Limb (tissue), 2 donors: ENCODE results near the gene COMMD10.

Experiments
- DNase-seq, 2 donors: peaks; one replicate each; pipeline ENCODE4 v3.0.0-alpha.2; 2016; ENCODE audit errors: extremely low spot score in 2 of 2

Gene COMMD10

DNA sequence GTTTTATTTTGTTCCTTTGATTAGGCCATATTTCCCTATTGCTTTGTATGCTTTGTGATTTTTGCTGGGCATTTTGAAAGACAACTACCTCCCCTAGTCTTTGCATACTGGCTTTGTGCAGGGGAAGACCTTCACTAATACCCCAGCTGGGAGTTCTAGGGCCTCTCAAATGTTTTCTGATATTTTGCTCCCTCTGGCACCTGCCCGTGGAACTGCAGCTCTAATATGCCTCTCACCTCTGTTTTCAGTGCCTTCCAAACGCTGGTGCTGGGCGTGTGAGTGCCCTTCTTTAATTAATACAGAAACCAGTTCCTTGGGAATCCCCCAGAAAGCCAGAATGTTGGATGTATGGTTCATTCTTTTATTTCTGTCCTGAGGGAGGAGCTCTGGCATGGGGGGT lies 204.5 kb downstream of the COMMD10 start:
- no peak for DNase-seq

DNA sequence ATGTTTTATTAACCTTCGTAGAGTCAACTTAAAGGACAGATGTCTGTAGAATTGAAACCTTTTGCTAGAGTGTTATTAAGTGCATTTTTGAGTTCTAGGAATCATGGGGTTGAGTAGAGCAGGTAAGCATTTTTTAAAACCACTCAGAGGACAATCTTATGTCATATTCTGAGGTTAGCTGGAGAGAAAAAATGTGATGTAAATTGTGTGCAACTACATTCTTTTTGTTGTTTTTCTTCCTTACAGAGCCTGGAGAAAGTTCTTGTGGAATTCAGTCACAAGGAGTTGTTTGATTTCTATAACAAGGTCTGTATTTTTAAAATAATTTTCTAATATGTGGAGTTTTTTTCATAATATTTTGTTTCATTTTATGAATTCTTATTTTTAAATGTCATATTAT lies 206.4 kb downstream of the COMMD10 start:
- no peak for DNase-seq

DNA sequence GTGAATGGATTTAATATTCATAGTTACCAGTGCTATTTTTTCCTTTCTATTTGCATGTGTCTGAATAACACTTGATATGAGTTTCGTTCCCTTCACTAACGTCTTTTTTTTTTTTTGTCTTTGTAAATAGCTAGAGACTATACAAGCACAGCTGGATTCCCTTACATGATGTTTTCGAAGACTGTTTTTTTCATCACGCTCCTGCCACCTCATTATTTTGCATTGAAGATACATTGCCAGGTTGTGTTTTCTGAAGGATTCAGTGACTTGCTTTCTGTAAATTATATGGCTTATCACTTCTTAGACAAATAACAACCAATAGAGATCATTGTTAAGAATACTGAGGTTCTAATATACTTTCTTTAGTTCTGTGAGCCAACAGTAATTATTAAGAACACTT lies 207.5 kb downstream of the COMMD10 start:
- no peak for DNase-seq

DNA sequence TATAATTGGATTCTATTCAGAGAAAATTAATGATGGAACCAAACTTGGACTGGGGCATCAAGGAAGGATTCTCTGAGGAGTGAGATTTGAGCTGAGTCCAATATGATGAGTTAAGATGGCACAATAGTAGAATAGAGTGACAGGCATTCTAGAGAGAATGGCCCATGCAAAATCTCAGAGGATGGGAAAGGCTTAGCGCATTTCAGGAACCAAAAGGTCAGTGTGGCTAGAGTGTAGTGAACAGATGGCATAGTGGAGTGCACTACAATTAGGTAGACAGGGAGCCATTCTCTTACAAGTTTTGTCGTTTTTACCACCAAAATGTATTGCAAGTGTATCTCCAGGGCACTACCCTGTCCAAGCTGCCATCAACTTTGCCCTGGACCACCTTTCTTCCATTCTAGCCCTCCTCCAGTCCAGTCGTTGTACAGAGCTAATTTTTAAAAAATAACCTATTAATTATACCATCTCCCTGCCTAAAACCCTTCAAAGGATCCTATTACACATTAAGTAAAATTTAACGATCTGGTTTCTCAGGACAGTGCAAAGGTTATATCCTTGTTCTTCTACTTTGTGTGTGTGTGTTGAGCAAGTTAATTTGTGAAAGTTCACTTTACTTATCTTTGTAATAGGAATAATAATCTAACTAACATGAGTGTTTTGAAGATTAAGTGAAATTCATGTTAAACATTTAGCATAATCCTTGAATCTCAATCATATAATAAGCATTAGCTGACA lies 211.7 kb downstream of the COMMD10 start:
- DNase-seq, result no peak

DNA sequence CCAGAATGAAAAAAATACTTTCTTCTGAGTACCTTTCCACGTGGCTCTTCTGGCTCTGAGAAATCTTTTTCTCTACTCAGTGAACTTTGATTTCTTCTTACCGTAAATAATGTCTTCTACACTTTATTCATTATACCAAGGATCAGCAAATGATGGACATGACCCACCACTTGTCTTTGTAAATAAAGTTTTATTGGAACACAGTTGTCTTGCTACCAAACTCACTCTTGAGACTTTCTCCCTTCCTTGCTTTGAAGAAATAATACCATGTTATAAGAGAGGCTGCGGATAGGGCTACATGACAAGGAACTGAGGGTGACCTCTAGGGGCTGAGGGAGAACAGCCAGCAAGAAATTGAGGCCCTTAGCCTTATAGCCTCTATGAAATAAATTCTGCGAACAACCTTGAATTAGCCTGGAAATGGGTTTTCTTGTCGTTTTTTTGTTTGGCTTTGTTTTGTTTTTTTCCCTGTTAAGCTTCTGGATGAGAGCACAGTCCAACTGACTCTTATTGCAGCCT lies 212.5 kb downstream of the COMMD10 start:
- DNase-seq, result no peak

DNA sequence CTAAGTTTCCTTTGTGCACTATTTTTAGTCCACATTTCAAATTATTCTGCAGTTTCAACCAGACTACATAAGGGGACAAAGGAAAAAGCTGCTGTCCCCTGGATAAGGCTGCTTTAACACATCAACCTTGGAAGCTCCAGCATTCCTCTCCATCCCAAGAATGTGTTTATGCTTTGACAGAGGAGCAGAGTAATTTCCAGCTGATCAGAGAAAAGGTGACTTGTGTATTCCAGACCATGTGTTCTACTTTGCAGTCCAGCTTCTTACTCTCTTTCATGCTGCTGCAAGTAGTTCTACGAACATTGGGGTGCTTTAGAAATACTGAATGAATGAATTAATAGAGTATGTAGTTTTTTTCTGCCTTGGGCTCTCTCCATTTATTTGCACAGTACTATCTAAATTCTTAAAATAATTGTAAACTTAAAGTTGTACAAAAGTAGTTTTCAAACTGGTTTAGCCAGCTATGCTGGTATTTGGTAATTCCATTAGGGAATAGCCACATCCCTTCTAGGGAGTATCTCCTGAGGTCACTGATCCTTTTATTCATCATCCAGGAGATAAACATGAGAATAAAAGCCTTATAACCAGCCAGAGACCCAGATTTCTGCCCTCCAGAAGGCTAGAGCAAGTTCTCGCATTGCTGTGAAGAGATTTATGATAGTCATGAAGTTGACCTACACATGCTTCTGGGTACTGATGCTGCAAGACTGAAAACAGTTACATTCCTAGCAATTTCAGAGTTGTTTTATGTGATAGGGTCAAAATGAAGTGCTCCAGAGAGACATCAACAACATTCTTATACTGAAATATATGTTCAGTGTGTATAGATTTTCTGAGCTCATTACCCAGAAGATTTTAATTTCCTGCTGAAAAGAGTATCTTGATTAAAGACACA lies 215.2 kb downstream of the COMMD10 start:
- peak in 1 of 2 donors; percentile 5 for DNase-seq

DNA sequence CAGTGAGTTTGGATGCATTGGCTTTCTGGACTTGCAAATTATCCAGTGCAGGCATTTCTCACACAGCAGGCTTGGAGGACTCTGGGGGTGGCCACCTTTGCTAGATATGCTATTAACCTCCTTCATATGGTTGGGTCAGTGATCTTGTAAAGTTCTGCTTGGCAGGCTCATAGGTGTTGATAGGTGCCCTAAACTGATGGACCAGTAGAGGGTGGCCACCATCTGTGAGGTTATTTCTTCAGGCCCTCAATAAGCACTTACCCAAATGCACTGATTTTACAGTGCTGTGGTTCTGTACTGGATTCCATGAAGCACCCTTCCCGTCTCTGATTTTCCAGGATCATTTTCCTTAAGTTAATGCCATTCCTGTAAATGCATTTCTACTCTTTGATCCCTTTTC lies 216.3 kb downstream of the COMMD10 start:
- no peak for DNase-seq

DNA sequence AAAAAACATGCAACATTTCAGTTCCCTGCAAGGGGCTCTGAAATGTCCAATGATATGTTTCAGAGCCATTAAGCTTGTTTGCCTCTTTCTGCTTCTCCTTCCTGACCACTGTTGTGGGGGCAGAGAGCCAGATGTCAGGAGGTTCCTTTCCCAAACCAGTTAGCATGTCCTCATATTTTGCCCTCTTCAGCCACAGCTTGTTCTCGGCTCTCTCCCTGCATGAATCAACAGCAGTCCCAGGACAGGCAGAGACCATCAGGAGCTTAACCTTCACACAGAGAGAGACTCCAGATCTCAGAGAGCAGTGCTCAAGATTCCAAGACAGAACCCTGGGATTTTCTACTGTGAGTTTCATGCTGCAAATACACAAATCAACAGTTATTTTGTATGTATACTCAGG lies 218.5 kb downstream of the COMMD10 start:
- no peak for DNase-seq

DNA sequence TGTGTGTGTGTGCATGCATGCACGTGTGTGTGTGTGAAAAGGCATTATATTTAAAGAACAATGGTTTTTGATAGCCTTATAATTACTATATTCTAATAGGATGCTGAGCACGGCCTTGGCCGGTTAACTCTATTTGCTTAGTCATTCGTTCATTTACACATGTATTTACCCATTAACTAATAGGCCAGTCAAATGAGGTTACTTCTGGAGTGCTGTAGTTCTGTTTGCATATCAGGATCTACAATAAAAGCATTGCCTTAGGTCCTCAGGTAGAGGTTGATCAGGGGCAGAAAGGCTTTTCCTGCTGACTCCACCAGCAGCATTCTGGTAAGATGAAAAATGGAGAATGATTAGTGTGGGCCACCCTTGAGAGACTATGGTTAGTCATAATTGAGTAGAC lies 219.0 kb downstream of the COMMD10 start:
- no peak for DNase-seq

DNA sequence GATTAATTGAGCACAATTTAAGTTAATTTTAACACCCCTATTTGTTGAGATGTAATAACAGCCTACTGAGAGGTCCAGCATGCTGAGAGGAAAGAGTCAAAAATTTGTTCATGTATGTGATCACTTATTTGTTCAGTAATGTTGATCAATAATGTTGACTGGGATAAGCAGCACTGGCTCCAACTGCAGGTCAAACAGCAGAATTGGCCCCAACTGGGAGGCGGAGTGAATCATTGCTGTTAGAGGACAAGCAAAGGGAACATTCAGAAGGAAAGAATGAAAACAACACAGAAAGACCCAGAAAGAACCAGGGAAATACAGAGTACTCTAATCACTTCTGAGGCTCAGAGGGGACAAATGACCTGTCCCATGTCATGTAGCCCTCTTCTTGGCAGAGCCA lies 221.1 kb downstream of the COMMD10 start:
- DNase-seq, result no peak

DNA sequence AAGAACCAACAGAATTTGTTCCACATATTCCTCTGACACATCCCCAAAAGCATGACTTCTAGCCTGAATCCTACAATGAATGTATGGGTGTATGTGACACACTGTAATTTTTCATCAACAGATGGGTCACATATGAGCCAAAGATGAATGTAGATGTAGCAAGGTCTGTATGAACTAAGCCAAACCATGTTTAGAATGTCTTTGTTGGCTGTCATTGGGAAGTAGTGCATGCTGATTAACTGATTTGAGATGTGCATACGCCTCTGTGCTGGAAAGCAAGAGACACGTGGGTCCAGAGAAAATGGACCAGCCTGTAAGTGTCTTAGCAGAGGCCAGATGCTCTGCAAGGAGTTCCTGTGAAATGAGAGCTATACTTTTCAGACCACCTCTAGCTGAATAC lies 222.0 kb downstream of the COMMD10 start:
- no peak for DNase-seq

DNA sequence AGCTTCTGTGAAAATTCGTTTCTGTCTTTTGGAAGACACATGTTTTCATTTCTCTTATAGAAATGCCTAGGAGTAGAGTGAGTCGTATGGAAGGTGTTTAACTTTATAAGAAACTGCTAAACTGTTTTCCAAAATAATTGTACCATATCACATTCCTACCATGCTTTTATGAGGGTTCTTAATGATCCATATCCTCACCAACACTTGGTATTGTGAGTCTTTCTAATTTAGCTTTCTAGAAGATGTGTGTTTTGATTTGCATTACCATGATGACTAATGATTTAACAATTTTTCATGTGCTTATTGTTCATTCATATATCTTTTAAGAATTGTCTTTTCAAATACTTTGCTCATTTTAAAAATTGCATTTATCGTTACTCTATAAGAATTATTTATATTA lies 223.6 kb downstream of the COMMD10 start:
- no peak for DNase-seq

DNA sequence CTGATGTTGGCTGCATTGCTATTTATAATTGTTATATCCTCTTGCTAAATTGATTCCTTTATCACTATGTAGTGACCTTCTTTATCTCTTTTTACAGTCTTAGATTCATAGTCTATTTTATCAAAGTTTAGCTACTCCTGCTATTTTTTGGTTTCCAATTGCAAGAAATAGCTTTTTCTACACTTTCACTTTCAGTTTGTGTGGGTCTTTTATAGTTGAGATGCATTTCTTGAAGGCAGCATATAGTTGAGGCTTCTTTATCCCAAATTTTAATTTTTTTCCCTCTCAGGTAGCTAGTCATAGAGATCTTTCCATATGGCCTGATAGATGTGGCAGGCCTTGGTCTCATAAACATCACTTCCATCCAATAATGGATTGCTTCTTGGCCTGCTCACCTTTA lies 228.5 kb downstream of the COMMD10 start:
- DNase-seq, result no peak

DNA sequence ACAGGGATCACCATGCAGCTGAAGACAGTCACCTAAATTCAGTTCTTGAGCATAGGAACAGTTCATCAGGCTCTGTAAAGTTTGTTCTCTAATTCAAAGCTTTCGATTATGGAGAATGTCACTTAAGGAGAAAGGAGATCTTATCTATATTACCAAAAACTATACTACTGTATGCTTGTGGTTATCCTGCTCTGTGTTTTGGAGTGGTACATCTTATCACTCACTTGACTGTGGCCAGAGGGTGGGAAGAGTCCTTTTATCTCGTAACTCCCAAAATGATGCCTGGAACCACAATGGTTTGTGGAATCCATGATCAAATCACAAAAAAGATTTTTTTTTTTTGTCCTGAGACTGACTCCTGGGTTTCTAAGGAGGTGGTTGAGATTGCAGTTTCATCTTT lies 230.7 kb downstream of the COMMD10 start:
- DNase-seq, result no peak

DNA sequence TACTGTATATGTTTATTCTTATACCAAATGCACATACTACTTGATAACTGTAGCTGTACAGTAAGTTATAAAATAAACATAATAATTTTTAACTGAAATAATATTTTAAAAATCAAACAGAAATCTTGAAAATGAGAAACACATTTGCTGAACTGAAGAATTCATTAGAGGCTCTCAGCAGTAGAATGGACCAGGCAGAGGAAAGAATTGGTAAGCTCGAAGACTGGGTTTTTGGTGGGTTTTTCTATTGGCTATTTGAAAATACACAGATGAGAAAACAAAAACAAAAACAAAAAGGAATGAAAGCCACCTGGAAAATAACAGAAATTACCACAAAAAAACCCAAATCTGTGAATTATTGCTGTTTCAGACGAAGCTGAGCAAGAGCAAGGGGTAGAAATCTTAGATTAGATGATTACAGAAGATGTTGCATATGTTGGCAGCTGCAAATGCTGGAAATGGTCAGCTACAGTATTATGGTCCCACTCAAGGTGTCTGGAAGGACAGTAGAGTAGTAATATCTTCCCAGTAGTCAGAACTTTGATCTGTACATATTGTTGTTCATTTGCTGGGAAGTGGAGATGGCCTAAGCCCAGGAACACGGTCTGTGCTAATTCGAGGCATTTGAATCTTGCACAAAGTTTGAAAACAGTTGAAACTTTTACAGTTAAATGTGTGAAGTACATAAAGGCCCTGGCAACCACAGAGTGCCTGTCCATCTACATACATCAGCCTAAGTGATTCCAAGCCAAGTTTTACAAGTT lies 233.4 kb downstream of the COMMD10 start:
- DNase-seq, result no peak

DNA sequence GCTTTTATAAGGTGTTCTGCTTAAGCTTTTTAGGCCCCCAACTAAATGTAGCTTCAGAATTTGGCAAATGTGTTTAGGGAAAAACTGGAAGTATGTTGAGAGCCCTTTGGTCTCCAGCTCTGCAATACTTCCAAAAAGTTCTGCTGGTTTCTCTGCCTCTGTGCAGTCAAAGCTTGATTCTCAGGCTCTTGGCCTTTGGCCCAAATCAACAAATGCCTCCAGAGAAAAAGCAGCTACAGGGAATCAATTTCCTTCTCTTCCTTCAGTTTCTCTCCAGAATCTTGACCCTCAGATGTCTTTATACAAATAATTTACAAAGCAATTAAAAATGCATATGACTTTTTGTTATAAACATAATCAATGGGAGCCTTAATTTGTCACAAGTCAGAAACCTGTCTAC lies 235.7 kb downstream of the COMMD10 start:
- no peak for DNase-seq

DNA sequence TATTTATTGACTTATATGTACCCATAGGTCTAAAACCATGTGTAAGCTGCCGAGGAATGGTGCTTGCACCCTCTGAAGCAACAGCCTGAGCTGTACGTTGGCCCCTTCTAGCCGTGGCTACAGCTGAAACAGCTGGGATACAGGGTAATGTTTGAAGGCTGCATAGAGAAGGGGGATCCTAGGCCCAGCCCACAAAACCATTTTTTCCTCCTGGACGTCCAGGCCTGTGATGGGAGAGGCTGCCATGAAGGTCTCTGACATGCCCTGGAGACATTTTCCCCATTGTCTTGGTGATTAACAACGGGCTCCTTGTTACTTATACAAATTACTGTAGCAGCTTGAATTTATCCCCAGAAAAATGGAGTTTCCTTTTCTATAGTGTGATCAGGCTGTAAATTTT lies 244.7 kb downstream of the COMMD10 start:
- no peak for DNase-seq

DNA sequence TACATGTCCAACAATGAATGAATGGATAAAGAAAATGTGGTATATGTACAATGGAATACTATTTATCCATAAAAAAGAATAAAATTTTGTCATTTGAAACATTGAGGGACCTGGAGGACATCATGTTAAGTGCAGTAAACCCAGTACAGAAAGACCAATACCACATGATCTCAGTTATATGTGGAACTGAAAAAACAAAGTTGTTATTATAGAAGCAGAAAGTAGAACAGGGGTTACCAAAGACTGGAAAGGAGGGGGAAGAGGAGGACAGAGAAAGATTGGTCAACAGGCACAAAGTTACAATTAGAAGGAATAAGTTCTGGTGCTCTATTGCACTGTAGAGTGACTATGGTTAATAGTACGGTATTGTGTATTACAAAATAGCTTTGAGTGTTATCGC lies 256.0 kb downstream of the COMMD10 start:
- no peak for DNase-seq
